ENCODE measurements around the gene ZNF428. TPM values are rescaled to one million over a fixed set of nuclear protein-coding genes. Genes with fewer than 3 reads are reported as not detected.
"Not testable (repeated sequence)": the region's sequence is repeated elsewhere in the genome, so short reads cannot be mapped to it uniquely, and the experiment has no call there.

Gene ZNF428
- polyA plus RNA-seq, 3 donors, result 107 to 138 (median 127) TPM

GRCh38 chr19:43644181-43644580 is 24.8 kb upstream of the ZNF428 start:
- no peak for DNase-seq

- no peak for DNase-seq
Measured at GRCh38 chr19:43643326-43643725, 23.9 kb upstream of the ZNF428 start.

- no peak for DNase-seq
Measured at GRCh38 chr19:43642531-43642930, 23.1 kb upstream of the ZNF428 start.

GRCh38 chr19:43641333-43641732 is 21.9 kb upstream of the ZNF428 start:
- no peak for DNase-seq

- DNase-seq, result no peak
Measured at GRCh38 chr19:43640424-43640757, 21.0 kb upstream of the ZNF428 start.

- DNase-seq, result no peak
Measured at GRCh38 chr19:43639519-43640423, 20.3 kb upstream of the ZNF428 start, which contains the start of gene CADM4. Gene CADM4, minus strand, starts transcription at chr19:43639850. Its CDS starts 60 bp downstream, at chr19:43639790.

- no peak for DNase-seq
Measured at GRCh38 chr19:43638995-43639518, 19.6 kb upstream of the ZNF428 start.

GRCh38 chr19:43638214-43638994 is 19.0 kb upstream of the ZNF428 start:
- DNase-seq, result no peak

- no peak for DNase-seq
Measured at GRCh38 chr19:43636121-43636683, 16.8 kb upstream of the ZNF428 start.

- not testable (repeated sequence) for DNase-seq
Measured at GRCh38 chr19:43635561-43635940, 16.1 kb upstream of the ZNF428 start.

GRCh38 chr19:43634872-43635560 is 15.6 kb upstream of the ZNF428 start:
- DNase-seq, result no peak

GRCh38 chr19:43634506-43634871 is 15.1 kb upstream of the ZNF428 start:
- DNase-seq, result no peak

GRCh38 chr19:43634068-43634467 is 14.6 kb upstream of the ZNF428 start:
- no peak for DNase-seq

GRCh38 chr19:43633520-43633919 is 14.1 kb upstream of the ZNF428 start:
- DNase-seq, result no peak

- DNase-seq, result no peak
Measured at GRCh38 chr19:43631491-43631890, 12.1 kb upstream of the ZNF428 start.

GRCh38 chr19:43628646-43629326 is 9.4 kb upstream of the ZNF428 start:
- DNase-seq, result no peak

GRCh38 chr19:43626838-43627237 is 7.4 kb upstream of the ZNF428 start:
- no peak for DNase-seq

- no peak for DNase-seq
Measured at GRCh38 chr19:43625918-43626579, 6.6 kb upstream of the ZNF428 start.

- DNase-seq, result no peak
Measured at GRCh38 chr19:43624933-43625332, 5.5 kb upstream of the ZNF428 start.

- DNase-seq, result no peak
Measured at GRCh38 chr19:43623889-43624670, 4.7 kb upstream of the ZNF428 start.

All from renal pelvis (tissue), 4 donors.